Astrocyte of the hippocampus (primary cell): ENCODE results near the gene CD160.
"Not testable (repeated sequence)": the region's sequence is repeated elsewhere in the genome, so short reads cannot be mapped to it uniquely, and the experiment has no call there.

Source experiments
- DNase-seq: peaks from one replicate; pipeline ENCODE4 v3.0.0; 2011; ENCODE audit warnings: low read depth, low spot score

CD160 gene

DNA sequence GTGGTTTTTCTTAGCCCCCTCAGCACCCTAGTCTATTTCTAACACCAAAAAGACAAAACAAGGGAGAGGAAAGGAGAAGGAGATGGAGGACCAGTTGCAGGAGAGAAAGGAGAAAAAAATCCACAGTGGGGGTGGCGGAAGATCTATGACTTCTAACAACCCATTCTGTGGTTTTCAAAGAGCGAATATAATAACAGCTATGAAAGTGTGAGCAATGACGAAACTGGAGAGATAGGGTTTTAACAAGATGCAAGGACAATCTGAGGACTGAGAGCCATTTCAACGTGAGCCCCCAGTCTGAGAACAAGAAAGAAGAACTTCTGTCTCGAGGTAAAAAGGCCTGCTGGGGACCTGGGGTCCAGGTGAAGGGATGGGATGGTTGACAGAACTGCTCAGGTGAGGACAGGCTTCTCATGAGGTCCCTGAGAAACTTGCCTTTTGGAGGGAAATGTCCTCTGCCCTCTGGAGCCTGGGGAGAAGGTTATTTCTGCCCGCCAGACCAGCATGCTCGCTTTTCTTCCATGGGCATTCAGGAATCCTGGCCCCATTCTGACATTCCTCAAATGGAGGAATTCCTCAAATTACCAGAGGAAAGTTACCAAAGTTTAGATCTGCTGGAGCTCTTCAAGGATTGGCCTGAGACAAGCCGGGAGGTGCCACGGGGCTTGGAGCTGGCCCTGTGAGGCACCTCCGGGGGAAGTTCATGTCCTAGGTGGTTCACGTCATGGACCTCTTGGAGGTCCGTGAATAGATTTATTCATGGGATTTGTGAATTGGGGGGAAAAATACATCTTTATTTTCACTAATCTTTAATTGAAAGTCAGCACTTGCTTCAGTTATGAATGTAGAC is at the start of gene CD160:
TSS of gene CD160 (plus strand) at position 270 of the 850 bp plus-strand sequence. CDS start 8,829 bp downstream, outside the sequence.
- DNase-seq: peak; percentile 39

DNA sequence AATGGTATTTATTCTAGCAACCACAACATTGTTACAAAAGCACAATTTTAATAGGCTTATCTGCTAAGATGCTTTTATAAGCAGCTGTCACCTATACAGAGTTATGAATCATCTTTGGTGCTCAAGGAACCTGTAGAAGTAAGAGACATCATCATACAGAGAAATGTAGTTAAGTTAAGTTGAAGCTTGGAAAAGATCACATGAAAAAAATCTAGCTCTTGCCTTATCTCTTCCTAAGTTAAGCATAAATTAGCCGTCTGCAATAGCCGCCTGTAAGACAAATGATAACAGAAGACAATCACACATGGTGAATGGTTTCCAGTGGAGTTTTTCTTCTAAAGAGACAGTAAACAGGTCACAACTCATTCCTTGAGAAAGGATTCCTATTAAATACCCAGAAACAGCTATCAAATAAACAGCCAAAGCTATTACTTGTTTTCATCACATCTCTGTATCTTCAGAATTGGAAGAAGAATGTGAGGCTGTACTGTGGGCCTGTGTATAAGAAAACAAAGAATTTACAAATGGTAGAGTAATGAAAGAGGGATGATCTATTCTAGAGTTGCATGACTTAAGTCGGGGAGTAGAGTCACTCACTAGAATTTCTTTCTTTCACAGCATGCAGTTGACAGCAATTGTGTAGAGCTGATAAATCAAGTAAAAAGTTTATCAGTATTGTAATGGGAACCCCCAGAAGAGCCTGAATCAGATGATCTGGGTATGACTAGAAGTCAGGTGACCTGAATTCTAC is 48.1 kb upstream of the CD160 start:
- not testable (repeated sequence) for DNase-seq

GRCh38 chr1:145673217-145673616 is 46.1 kb upstream of the CD160 start:
- DNase-seq: not testable (repeated sequence)

DNA sequence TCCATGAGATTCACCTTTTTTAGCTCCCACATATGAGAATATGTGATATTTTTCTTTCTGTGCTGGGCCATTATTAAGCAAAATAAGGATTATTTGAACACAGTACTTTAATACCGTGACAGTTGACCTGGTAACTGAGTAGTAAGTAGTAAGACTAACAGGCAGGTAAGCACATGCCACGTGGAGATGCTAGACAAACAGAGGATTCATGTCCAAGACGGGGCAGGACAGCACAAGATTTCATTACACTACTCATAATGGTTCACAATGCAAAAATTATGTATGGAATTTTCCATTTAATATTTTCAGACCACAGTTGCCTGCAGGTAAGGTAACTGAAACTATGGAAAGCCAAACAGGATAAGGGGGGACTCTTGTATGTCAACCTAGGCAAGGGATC is 34.4 kb upstream of the CD160 start:
- DNase-seq: not testable (repeated sequence)

DNA sequence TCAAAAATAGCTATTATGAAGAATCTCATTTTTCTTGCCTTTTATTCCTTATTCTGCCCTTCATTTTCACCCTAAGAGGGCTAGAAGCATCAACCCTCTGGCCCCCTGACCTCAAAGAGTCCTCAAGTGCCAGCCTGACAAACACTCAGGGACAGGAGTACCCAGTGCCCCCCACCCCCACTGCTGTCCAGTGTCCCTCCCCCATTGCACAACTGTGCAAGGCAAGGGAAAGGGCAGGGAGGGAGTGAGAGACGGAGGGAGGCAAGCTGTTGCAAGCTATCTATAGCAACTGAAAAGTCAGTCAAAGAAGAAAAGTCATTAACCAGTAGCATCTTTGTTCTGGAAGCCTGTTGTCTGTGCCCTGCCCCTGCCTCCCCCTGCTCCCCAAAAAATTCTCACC is 33.2 kb upstream of the CD160 start:
- DNase-seq: not testable (repeated sequence)

DNA sequence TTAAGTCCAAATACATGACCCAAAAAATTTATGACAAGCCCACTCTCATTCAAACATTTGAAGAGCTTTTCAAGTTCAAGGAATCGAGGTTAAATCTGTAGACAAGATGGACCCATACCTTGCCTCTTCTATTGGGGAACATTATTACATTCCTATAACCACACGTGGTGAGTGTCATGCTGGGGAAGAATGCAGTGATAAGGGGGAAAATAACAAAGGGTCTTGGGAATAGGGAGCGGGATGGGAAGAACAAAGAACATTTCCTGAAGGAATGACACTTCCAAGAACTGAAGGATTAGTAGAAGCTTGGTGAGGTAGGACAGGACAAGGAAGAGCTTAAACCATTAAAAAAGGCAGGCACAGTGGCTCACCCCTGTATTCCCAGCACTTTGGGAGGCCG is 31.0 kb upstream of the CD160 start:
- DNase-seq: no peak

GRCh38 chr1:145688924-145689323 is 30.4 kb upstream of the CD160 start:
- no peak for DNase-seq

- no peak for DNase-seq
Observed at GRCh38 chr1:145689922-145690321, 29.4 kb upstream of the CD160 start.

GRCh38 chr1:145690587-145691558 is 28.4 kb upstream of the CD160 start:
- peak; percentile 74 for DNase-seq

DNA sequence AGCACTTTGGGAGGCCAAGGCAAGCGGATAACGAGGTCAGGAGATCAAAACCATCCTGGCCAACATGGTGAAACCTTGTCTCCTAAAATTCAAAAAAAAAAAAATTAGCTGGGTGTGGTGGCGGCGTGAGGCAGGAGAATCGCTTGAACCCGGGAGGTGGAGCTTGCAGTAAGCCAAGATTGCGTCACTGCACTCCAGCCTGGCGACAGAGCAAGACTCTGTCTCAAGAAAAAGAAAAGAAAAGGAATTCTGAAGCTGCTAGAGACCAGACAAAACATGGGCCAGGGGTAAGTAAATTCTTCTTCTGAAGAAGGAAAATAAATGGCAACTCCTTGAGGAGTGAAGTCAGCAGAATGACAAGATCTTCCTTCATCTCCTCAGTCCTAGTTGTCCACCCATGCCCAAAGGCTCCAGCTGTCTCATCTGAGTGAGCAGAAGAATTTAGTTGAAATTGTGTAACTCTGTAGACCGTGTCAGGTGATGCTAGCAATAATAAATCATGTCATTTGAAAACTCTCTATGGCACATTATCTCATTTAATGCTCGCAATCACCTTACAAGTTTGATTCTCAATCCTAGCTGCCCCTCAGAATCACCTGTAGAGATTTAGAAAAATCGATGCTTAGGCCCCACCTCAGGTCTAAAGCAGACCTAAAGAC is 26.4 kb upstream of the CD160 start:
- no peak for DNase-seq

DNA sequence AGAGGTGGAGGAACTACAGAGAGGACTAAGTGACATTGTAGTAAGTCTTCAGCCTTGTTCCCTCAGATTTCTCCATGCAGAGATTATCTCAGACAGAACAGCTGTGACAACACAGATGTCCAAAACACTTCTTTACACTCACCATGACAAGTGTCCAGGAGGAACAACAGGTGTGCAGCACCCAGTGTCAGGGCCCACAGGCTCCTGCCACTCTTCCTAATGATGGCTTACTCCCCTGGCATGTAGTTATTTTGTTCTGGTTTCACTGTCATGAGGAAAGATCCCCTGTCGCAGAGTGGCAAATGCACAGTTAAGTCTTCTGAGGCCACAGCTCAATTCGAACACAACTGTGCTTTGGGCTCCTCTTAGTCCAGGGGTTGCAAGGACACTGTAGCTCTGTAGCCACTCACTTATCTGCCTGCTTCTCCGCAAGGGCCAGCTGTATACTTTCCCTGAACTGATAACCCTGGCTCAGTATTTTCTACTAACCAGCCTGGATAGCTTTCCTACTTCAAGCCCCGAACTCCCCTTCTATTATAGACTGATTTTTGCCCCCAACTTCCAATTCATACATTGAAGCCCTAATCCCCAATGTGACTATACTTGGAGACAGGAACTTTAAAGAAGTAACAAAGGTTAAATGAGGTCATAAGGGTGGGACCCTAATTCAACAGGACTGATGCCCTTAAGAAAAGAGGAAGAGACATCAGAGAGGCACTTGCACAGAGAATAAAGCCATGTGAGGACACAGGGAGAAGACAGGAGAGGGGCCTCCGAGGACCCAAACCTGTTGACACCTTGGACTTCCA is 23.3 kb upstream of the CD160 start:
- no peak for DNase-seq

- DNase-seq: no peak
Observed at GRCh38 chr1:145696630-145696960, 22.7 kb upstream of the CD160 start.

DNA sequence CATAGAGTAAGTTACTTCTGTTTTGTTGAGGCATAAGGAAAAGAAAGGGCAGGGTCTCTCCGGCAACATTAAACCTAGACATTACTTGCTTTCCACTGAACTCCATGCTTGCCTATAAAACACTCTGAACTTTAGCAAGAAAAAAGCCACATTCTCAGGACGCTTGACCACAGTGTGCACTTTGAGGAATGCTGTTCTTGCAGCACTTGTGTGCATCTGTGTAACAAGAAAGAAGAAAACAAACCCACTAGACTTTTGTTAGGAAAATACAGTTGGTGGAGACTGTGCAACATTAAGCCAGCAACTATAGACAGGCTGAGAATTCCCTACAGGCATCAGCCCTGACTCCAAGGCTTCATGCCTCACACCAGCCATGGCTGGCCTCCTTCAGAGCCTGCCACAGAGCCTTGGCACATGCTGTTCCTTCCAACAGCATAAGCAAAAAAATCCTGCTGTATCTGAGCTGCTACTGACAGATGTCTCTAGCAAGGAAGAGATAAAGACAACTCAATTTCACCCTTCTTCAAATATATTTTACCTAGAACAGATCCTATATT is 17.9 kb upstream of the CD160 start:
- DNase-seq: peak; percentile 51

- DNase-seq: no peak
Observed at GRCh38 chr1:145702052-145702451, 17.2 kb upstream of the CD160 start.

- DNase-seq: no peak
Observed at GRCh38 chr1:145702826-145703225, 16.5 kb upstream of the CD160 start.

DNA sequence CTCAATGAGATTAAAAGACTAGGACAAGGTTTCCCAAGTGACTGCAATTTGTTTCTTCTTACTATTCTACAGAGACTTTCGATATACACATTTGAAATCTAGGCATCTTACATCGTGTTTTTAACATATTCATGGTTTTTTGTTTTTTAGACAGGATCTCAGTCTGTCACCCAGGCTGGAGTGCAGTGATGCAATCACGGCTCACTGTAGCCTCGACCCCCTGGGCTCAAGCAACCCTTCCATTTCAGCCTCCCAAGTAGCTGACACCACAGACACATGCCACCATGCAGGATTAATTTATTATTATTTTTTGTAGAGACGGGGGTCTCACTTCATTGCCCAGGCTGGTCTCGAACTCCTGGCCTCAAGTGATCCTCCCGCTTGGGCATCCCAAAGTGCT is 13.7 kb upstream of the CD160 start:
- DNase-seq: no peak

DNA sequence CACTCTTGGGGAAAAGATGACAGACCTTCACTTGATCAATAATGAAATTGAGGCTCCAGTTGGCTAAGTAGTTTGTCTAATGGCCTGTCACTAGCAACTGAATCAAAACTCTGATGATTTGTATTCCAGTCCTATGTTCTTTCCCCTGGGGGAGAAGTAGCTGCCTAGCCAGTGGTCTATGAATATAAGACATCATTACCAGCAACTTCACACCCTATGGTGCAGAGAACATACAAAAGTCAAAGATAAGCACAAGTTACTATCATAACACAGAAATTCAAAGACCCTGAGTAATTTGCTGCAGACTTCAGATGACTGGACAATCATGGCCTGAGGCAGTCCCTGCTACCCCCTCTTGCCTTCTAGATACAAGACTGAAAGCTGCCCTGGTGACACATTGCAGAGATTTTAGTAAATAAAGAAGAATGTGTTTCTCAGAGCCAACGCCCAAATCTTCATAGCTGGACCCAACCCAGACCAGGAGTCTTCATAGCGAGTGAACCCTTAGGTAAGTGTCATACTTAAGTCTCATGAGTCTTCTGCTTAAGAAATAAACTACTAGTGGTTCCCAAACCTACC is 13.1 kb upstream of the CD160 start:
- peak; percentile 32 for DNase-seq

DNA sequence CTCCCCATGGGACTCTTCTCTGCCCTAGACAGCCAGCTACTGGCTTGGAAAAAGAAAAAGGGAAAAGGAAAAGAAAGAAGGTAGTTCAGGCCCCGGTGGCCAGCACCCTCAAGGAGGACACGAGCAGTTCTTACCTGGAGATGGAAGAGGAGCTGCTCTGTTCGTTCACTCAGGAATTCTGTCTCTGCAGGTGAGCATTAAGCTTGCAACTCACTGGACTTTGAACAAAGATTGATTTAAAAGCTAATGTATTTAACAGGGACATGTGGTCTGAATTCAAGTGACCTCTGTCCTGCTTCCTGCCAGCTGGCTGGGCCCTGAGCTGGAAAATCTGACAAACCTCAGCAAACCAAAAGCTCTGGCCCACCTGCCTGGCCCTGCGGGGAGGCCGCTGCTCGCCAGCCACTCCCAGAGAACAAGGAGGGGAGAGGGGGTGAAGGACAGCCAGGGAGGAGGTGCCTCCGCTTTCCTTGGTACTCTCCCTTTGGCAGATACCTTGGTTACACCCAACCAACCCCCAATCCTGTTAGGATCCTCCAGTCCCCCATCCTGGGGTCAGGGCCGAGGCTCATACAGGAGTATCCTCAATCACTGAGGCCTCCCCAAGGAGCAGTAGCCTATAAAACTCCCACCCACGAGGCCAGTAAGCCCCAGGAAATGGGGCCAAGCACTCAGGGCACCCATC is 12.0 kb upstream of the CD160 start, which contains the start of gene PDZK1:
TSS of gene PDZK1 (minus strand) at position 186 of the 685 bp plus-strand sequence. CDS start 19,347 bp downstream, outside the sequence.
- no peak for DNase-seq

DNA sequence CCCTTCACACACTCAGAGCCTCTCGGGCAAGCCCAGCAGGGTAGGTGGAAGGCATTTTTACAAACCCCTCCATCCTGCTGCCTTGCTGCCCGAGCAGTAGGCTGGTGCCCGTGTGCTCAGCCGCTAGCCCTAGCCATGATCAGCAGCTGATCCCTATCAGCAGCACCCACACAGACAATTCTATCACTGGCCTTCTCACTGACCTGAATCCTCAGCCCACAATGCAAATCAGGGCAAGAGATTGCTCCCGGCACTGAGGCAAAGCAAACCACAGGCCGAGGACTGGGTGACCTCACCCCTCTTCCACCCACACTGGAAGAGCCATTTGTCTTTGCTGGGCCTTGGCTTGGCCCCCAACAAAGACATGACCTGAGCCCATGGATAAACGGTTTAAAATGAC is 11.2 kb upstream of the CD160 start:
- no peak for DNase-seq
